Measurements from ENCODE around the gene MINDY2. TPM values are rescaled to one million over a fixed set of nuclear protein-coding genes. Genes with fewer than 3 reads are reported as not detected.

The MINDY2 gene
- total and polyA plus RNA-seq, 2 experiments from 2014 or later = 36.3 to 47.9 TPM

GRCh38 chr15:58900631-58901030 is 129.5 kb downstream of the MINDY2 start (continued):
- no peak for TF ChIP-seq ZNF462 (CRISPR knock-in tag; IDR thresholded peaks at IDR 0.05)

- no peak overlapping the region for H3K4me3 Mint-ChIP-seq
- Histone ChIP-seq H4K20me1 (replicated peaks; ENCODE audit: insufficient read depth) (peaks cover 43% of the 10 kb centered on the region), H3K9me2 (ENCODE audit: insufficient read depth) (no peaks in the 10 kb centered on the region), H3K27ac (ENCODE audit: low read depth) (no peak overlapping the region), H3K36me3 (ENCODE audit: insufficient read depth) (peaks cover 34% of the 10 kb centered on the region), H2AFZ (no peak overlapping the region), H3K79me2 (replicated peaks; ENCODE audit: insufficient read depth) (peaks cover 99% of the 10 kb centered on the region), H3K4me2 (no peak overlapping the region), H3K4me3 (no peak overlapping the region), H3K4me1 (ENCODE audit: insufficient read depth) (0 out of 2 replicates have a peak, but pooled peaks cover 2% of the 10 kb centered on the region), H3F3A (replicated peaks; ENCODE audit: low read depth) (no peaks in the 10 kb centered on the region), H3K27me3 (ENCODE audit: insufficient read depth) (no peaks in the 10 kb centered on the region)
- no peaks in the 10 kb centered on the region for H3K9me3 Mint-ChIP-seq
- DNase-seq (ENCODE audit: low spot score) (no peak), ATAC-seq (no peak)
- H3K27me3 Mint-ChIP-seq (ENCODE audit: insufficient read depth, low read depth, poor library complexity) = peaks cover 2% of the 10 kb centered on the region
- peaks cover 4% of the 10 kb centered on the region; the same call in 2 of the 3 replicates for H3K4me1 Mint-ChIP-seq
- no peak overlapping the region for H3K27ac Mint-ChIP-seq
- peaks cover 87% of the 10 kb centered on the region for H3K36me3 Mint-ChIP-seq (ENCODE audit: low read depth)
- TF ChIP-seq CREB1 (CRISPR knock-in tag; IDR thresholded peaks at IDR 0.05; ENCODE audit: low read depth) (no peak), ZNF462 (CRISPR knock-in tag; IDR thresholded peaks at IDR 0.05) (no peak), JUNB (IDR thresholded peaks at IDR 0.05; ENCODE audit: unreplicated experiment) (no peak), ZNF331 (CRISPR knock-in tag; IDR thresholded peaks at IDR 0.05; ENCODE audit: low read depth) (no peak), CTCF (conservative IDR thresholded peaks at IDR 0.05; ENCODE audit: low read depth in 2 of 2) (no peak)
Observed at GRCh38 chr15:58908550-58909309, 137.6 kb downstream of the MINDY2 start.
